Measurements from ENCODE around the gene ECM1. TPM values are rescaled to one million over a fixed set of nuclear protein-coding genes. Genes with fewer than 3 reads are reported as not detected.

ECM1 gene
- total and polyA plus RNA-seq, 8 donors, result 1.9 to 65.2 (median 3.3) TPM

- Histone ChIP-seq H3K4me3 (peak overlapping the region in 1 of 2 donors; percentile 25), H3K9me3 (no peaks in the 10 kb centered on the region), H3K27me3 (no peaks in the 10 kb centered on the region), H3K36me3 (peaks cover 0 to 55% of the 10 kb centered on the region in 2 donors), H3K4me1 (peaks cover 34 to 59% of the 10 kb centered on the region in 2 donors), H3K27ac (peak overlapping the region; percentile 100)
- peak in 1 of 4 donors; percentile 89 for DNase-seq
- TF ChIP-seq CTCF (IDR thresholded peaks at IDR 0.05), result no peak
- intact Hi-C loops (cut with DNase I), result no loop called here
- ATAC-seq, result no peak
Measured at GRCh38 chr1:150558761-150559655, 51.1 kb downstream of the ECM1 start.

GRCh38 chr1:150559656-150560010 is 51.7 kb downstream of the ECM1 start:
- Histone ChIP-seq H3K4me1 (peaks cover 40 to 64% of the 10 kb centered on the region in 2 donors), H3K9me3 (no peaks in the 10 kb centered on the region), H3K4me3 (peak overlapping the region in 1 of 2 donors; percentile 50), H3K36me3 (peaks cover 0 to 49% of the 10 kb centered on the region in 2 donors), H3K27me3 (no peaks in the 10 kb centered on the region), H3K27ac (peak overlapping the region; percentile 100)
- intact Hi-C loops (cut with DNase I), result loop anchor here in 1 of 2 donors (5.0 kb wide), 1 partner anchor 63 kb away; no protein-coding TSS in a partner anchor
- ATAC-seq (no peak), DNase-seq (no peak)
- TF ChIP-seq CTCF (IDR thresholded peaks at IDR 0.05), result no peak

GRCh38 chr1:150560011-150560438 is 52.1 kb downstream of the ECM1 start:
- H3K27ac ChIP-seq, result peak overlapping the region; percentile 100
- ATAC-seq (peak; percentile 23), DNase-seq (peak in 3 of 4 donors; percentile 70 to 90 (median 75))
- H3K9me3 ChIP-seq, result no peaks in the 10 kb centered on the region
- H3K27me3 ChIP-seq, result no peaks in the 10 kb centered on the region
- peaks cover 44 to 68% of the 10 kb centered on the region in 2 donors for H3K4me1 ChIP-seq
- peak; percentile 91 to 94 for TF ChIP-seq CTCF (IDR thresholded peaks at IDR 0.05)
- H3K36me3 ChIP-seq, result peaks cover 0 to 45% of the 10 kb centered on the region in 2 donors
- intact Hi-C loops (cut with DNase I), result loop anchor here in 1 of 2 donors (5.0 kb wide), 1 partner anchor 62 kb away; no protein-coding TSS in a partner anchor
- H3K4me3 ChIP-seq, result peak overlapping the region in 1 of 2 donors; percentile 50

GRCh38 chr1:150560576-150561253 is 52.8 kb downstream of the ECM1 start:
- peaks cover 0 to 38% of the 10 kb centered on the region in 2 donors for H3K36me3 ChIP-seq
- no peaks in the 10 kb centered on the region for H3K9me3 ChIP-seq
- peak in 3 of 4 donors; percentile 91 to 94 (median 92) for DNase-seq
- intact Hi-C loops (cut with DNase I), result loop anchor here in 1 of 2 donors (5.0 kb wide), 1 partner anchor 62 kb away; no protein-coding TSS in a partner anchor
- H3K4me1 ChIP-seq, result peaks cover 49 to 75% of the 10 kb centered on the region in 2 donors
- H3K27me3 ChIP-seq, result no peaks in the 10 kb centered on the region
- peak; percentile 79 to 87 for TF ChIP-seq CTCF (IDR thresholded peaks at IDR 0.05)
- peak overlapping the region; percentile 33 to 50 for H3K4me3 ChIP-seq
- peak overlapping the region; percentile 100 for H3K27ac ChIP-seq
- peak; percentile 66 for ATAC-seq

Measured in left lung (tissue), 10 donors.